Spleen (tissue), 11 donors: ENCODE data around the gene MDM4. TPM values are rescaled to one million over a fixed set of nuclear protein-coding genes. Genes with fewer than 3 reads are reported as not detected.

Source experiments
- polyA plus RNA-seq, 3 donors: library from polyadenylated mRNA; stranded (reverse); fragments of 200-250 nt; gene quantifications; one replicate each; pipeline ENCODE4 v1.2.1, GENCODE V29; 2013
- small RNA-seq, 4 donors: library from RNA; depleted of rRNA; stranded (forward); fragments of <200 nt; gene quantifications; one replicate each; pipeline ENCODE3, GENCODE V24; 2016
- total RNA-seq, 7 donors: library from RNA; depleted of rRNA in 3 of 7; stranded (reverse); fragments of >200 nt in 3 of 7; fragmentation: NEBNext Ultra II Directional in 4 of 7; extraction: Animal tissue kit (Norgen Biotek cat#: 25700) in 4 of 7; gene quantifications; one replicate each; pipeline versions ENCODE4 v1.1.0 to v1.2.1, GENCODE V29; 2016 to 2021
- donor health status: healthy with polysubstance abuse.
- donor health status: DM: no; HTN: no; CAD: no; lungs with moderate emphysema.
- donor health status: DM: no; HTN: no; CAD: no.
- donor health status: Bipolar disorder and iron deficiency.
- donor health status: healthy.
- donor health status: DM: no; HTN: no; CAD: no.
- donor health status: DM: yes; HTN: yes; CAD: no.

Gene MDM4
- total and polyA plus RNA-seq, 10 donors, result 10.6 to 192 (median 157) TPM

Small RNA genes within 50 kb of the gene (small RNA-seq; reads per million reads assigned to genes)
- gene RNA5SP74, result 133 to 326 (median 214) reads per million in 4 donors

Other genes with a start within 250 kb of the MDM4 start
- gene PLEKHA6, start 156.5 kb upstream of the MDM4 start, total RNA-seq, result 1 to 10 TPM in 6 of 7 donors, under 1 TPM in 1; 0.51 to 6.5 (median 4.0) TPM
- 1 to 10 TPM in 1 of 3 donors, under 1 TPM in 2; 0.47 to 1.8 (median 0.65) TPM for gene PLEKHA6, start 156.5 kb upstream of the MDM4 start, polyA plus RNA-seq
- gene PPP1R15B, start 104.6 kb upstream of the MDM4 start, total RNA-seq, result 10 to 100 TPM; 46.3 to 73.1 (median 63.8) TPM
- gene PPP1R15B, start 104.6 kb upstream of the MDM4 start, polyA plus RNA-seq, result 10 to 100 TPM; 10.8 to 17.2 (median 12.5) TPM
- gene PIK3C2B, start 21.6 kb upstream of the MDM4 start, total RNA-seq, result 10 to 100 TPM; 45.8 to 72.2 (median 66.5) TPM
- 10 to 100 TPM in 2 of 3 donors, 1 to 10 TPM in 1; 9.5 to 22.4 (median 10.8) TPM for gene PIK3C2B, start 21.6 kb upstream of the MDM4 start, polyA plus RNA-seq
- 10 to 100 TPM in 2 of 7 donors, 1 to 10 TPM in 5; 2.6 to 11.9 (median 8.5) TPM for gene LRRN2, start 169.3 kb downstream of the MDM4 start, total RNA-seq
- gene LRRN2, start 169.3 kb downstream of the MDM4 start, polyA plus RNA-seq, result 1 to 10 TPM; 1.6 to 3.5 (median 3.0) TPM